Glomerular visceral epithelial cell (primary cell): ENCODE measurements around the gene GTPBP2.
"Not testable (repeated sequence)": the region's sequence is repeated elsewhere in the genome, so short reads cannot be mapped to it uniquely, and the experiment has no call there.

Source experiments
- DNase-seq: peaks from one replicate; pipeline ENCODE4 v3.0.0-alpha.2; 2016; ENCODE audit errors: extremely low spot score

The GTPBP2 gene

GRCh38 chr6:43623880-43624785 lies 4.9 kb downstream of the GTPBP2 start:
- no peak for DNase-seq

DNA sequence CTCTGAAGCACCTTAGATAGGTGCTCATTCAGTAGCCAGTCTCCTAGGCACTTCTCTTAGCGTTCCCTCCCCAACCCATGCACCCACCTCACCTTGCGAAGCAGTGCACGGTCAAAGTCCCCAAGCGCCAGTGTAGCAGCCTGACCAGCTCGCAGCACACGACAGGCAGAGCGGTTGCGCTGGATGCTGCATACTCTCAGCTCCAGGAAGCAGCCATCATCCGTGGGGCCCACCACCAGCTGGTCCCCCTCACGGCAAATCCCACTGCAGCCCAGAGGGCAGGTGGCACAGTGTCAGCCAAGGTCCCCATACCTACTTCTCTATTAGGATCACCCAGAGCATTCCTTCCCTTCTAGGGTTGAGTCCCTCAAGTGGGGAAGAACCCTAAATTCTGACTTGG lies 6.5 kb downstream of the GTPBP2 start:
- DNase-seq, result no peak

DNA sequence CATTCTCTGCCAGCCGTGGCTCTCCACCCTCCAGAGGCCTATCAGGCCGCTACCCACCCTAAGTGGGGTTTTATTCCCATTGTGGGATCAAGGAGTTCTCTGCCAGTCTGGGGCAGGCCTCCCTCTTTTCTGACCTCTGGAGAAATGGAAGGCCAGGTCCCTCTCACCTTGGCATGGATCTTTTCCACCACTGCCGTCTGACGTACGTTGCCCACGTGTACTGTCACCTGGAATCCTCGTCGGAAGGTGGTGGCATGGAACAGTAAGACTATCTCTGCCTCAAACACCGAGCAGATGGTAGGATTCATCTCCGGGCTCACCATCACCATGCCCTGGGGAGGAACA lies 7.3 kb downstream of the GTPBP2 start:
- DNase-seq, result no peak

DNA sequence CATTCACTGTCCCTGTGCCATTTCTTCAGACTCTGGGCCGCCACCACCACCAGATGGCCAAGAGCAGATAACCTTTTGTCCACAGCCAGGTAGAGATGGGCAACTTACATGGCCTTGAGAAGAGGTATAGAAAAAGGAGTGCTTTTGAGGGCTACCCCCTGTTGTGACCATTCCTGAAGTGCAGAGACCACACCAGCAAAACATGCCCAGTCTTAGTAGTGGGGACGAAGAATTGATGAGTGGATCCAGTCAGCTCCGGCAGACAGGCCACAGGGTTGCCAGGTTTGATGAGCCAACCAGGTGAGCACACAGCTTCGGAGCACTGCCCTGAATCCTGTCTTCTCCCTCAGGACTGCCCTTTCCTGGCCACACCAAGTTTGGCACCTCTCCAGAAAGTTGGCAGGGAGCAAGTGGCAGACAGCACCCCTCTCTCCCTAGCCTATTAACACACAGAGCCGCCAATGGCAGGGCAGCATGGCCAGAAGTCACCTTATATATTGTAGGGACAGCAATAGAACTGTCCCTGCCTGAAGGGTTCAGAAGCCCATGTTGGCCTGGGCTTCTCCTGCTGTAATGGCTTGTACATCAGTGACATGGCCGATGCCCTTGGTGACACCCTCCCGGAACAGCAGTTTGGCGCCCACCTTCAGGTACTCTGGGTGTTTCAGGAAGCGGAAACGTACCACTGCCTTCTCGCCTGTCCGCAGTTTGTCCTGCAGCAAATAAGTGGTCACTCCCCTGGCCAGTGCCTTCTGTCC lies 7.8 kb downstream of the GTPBP2 start:
- DNase-seq, result no peak

GRCh38 chr6:43616725-43617472 lies 12.2 kb downstream of the GTPBP2 start:
- DNase-seq, result no peak

DNA sequence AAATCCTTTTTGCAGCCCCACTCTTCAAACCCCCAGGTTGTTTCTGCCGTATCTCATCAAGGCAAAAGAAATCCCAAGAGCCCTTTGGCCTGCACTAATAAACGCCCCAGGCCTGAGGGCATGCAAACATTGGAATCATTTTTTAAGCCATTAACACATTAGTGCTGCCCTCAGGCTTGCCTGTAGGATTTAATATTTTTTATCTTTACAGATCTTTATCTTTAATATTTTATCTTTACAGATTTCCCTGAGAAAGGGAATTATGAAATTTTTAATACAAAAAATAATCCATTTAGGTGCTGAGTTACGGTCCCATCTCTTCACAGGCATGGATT lies 14.7 kb downstream of the GTPBP2 start:
- no peak for DNase-seq

DNA sequence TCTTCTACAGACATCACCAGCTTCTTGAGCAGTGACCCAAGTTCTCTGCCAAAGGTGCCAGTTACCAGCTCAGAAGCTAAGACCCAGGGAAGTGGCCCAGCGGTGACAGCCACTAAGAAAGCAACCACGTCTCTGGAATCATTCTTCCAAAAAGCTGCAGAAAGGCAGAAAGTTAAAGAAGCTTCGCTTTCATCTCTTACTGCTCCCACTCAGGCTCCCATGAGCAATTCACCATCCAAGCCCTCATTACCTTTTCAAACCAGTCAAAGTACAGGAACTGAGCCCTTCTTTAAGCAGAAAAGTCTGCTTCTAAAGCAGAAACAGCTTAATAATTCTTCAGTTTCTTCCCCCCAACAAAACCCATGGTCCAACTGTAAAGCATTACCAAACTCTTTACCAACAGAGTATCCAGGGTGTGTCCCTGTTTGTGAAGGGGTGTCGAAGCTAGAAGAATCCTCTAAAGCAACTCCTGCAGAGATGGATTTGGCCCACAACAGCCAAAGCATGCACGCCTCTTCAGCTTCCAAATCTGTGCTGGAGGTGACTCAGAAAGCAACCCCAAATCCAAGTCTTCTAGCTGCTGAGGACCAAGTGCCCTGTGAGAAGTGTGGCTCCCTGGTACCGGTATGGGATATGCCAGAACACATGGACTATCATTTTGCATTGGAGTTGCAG lies 15.2 kb downstream of the GTPBP2 start:
- no peak for DNase-seq

- no peak for DNase-seq
Measured at GRCh38 chr6:43610431-43610830, 18.6 kb downstream of the GTPBP2 start.

- no peak for DNase-seq
Measured at GRCh38 chr6:43609402-43609801, 19.7 kb downstream of the GTPBP2 start.

- no peak for DNase-seq
Measured at GRCh38 chr6:43608807-43609206, 20.3 kb downstream of the GTPBP2 start.

DNA sequence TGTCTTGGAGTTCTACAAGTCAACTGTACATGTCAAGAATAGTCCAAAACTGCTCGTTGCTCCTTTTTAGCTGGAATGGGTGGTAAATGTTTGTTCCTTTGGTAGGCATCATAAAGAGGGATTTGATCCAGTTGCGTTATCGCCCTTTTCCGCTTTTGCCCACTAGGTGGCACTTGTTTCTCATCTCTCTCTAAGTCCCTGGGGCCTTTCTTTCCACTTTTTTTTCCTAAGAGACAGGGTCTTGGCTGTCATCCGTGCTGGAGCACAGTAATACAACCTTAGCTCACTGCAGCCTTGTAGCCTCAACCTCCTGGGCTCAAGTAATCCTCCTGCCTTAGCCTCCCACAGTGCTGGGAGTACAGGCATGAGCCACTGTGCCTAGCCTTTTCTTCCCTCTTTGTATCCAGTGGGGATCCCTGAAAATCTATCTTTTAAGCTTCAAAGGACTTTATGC lies 20.7 kb downstream of the GTPBP2 start:
- peak; percentile 75 for DNase-seq

DNA sequence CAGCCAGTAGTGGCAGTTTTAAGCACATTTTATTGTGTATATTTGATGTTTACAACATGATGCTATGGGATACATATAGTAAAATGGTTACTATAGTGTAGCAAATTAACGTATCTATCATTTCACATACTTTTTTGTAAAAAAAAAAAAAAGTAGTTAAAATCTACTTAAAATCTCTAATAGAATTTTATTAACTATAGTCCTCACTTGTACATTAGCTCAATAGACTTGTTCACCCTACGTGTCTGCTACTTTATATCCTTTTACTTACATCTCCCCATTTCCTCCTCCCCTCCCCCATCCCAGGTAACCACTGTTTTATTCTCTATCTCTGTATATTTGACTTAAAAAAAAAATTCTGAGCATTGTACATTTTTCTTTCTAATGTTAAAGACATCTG lies 23.0 kb downstream of the GTPBP2 start:
- no peak for DNase-seq

GRCh38 chr6:43604174-43604573 lies 24.9 kb downstream of the GTPBP2 start:
- peak; percentile 35 for DNase-seq

DNA sequence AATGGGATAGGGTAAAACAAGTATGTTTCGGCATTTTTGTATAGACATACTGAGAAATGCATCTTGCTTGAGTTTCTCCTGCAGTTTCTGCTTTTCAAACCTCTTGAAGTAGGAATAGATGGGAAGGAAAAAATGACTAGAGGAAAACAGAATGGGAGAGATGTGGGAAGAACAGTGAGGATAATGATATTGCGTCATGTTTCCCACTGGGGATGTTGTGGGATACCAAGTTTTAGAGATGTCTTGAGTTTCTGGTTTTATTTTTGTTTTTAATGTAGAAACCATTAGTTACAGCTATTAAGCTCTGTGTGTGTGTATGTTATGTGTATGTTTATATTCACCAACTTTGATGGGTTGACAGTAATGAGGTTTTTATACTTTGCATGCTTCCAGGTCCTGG lies 28.5 kb downstream of the GTPBP2 start:
- no peak for DNase-seq

DNA sequence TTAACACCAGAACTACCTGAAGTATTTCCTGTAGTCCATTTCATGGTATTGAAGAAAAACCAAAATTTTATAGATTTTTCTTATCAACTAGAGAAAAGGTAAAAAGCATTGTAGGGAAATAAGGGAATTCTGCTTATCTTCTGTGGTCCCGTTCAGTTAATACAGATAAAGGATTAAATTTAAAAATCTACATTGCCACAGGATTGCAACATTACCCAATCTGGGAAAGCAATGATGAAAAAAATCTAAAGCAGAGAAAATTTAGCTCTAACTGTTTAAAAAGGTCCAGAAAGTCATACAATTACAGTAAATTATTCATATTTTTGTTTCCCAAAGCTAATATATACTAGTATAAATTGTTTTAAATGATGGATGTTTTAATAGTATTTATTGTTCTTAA lies 35.1 kb downstream of the GTPBP2 start:
- no peak for DNase-seq

DNA sequence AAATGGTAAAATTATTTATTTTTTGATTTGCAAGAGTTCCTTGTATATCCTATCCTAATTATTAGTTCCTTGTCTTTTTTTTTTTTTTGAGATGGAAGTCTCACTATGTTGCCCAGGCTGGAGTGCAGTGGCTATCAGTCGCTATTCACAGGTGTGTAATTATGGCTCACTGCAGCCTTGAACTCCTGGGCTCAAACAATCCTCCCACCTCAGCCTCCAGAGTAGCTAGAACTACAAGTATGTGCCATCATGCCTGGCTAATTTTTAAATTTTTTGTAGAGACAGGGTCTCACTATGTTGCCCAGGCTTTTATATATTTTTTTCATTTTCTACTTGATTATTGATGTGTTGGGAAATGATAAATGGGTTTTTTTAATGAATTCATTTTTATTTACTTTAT lies 39.5 kb downstream of the GTPBP2 start:
- DNase-seq, result not testable (repeated sequence)

GRCh38 chr6:43588194-43588593 lies 40.9 kb downstream of the GTPBP2 start:
- DNase-seq, result no peak

GRCh38 chr6:43584892-43585570 lies 44.0 kb downstream of the GTPBP2 start:
- no peak for DNase-seq

DNA sequence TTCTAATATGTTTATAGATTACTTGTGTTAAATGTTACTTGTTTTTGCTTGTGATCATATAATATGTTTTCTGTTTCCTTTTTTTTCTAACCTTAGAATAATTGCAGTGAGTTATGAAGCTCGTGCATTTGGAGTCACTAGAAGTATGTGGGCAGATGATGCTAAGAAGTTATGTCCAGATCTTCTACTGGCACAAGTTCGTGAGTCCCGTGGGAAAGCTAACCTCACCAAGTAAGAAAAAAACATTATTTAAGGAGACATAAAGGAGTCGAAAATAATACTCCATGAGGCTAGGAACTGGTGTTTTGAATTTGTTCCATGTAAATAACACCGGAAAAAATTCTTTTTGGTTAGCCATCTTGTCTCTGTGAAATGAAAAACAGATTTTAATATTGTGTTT lies 46.2 kb downstream of the GTPBP2 start:
- DNase-seq, result no peak

GRCh38 chr6:43579171-43579570 lies 49.9 kb downstream of the GTPBP2 start:
- DNase-seq, result peak; percentile 73

DNA sequence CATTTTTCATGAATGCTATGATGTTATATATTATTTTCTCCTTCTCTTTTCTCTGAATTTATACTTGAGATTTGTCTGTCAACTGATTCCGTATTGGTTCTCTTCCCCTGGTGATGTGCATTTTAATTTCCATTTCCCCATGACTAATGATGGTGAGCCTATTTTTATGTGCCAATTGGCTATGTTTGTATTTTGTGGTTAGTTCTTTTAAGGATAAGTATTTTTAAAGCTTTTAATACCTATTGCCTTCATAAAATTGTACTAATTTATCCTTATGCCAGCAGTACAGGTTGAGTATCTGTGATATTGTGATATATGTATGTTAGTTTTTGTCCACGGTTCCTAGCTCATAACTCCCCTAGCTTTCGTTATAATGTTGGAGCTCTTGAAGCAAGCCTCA lies 50.3 kb downstream of the GTPBP2 start:
- DNase-seq, result no peak
